ENCODE measurements around the gene ALDH1B1.

DNA sequence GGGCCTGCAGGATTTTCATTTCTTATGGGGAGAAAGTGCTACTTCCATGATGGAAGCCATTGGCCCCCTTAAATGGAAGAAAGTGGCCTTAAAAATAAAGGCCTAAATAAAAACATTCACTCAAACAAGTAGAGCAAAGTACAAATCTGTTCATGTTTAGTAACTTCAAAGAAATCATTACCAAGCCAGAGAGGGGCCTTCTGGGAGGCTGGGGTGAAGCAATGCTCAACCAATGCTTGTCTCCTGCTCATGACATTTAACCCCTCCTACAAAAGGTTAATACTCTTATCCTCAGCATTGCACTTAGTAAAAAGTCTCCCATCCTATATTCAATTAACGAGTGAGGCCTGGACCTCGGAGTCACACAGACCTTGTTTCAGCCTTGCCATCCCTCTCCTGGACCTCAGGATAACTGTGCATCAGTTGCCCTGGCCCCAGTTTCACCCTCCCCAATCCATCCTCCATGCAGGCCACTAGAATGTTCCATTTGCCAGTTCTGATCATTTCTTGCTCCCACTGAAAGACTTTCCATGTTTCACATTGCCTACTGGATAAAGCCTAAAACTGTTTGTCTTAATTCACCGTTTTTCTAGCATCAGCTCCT is 36.9 kb upstream of the ALDH1B1 start:
- TF ChIP-seq CTCF (IDR thresholded peaks at IDR 0.05) (no peak), POLR2A (IDR thresholded peaks at IDR 0.05) (no peak)

Measured in uterus (tissue), 2 donors.